ENCODE data around the gene TMEM52. TPM values are rescaled to one million over a fixed set of nuclear protein-coding genes. Genes with fewer than 3 reads are reported as not detected.

TMEM52 gene
- total RNA-seq, 1 experiment from 2014 or later = 1.3 TPM

- DNase-seq (ENCODE audit: low spot score) = no peak
Measured at GRCh38 chr1:1873186-1873585, 45.9 kb downstream of the TMEM52 start.

GRCh38 chr1:1872329-1872994, 46.6 kb downstream of the TMEM52 start:
- DNase-seq (ENCODE audit: low spot score) = no peak

GRCh38 chr1:1869469-1869868, 49.6 kb downstream of the TMEM52 start:
- DNase-seq (ENCODE audit: low spot score) = no peak

Other genes starting within 250 kb of the TMEM52 start
- 18.5 and 20.1 TPM in 2 replicates for gene SLC35E2B, start 226.5 kb downstream of the TMEM52 start, total RNA-seq (2014; rRNA removed; shearing (Covaris generic))
- gene CDK11A, start 194.9 kb downstream of the TMEM52 start, total RNA-seq (2014; rRNA removed; shearing (Covaris generic)) = 3.8 and 7.0 TPM in 2 replicates
- 27.4 and 36.7 TPM in 2 replicates for gene NADK, start 140.8 kb downstream of the TMEM52 start, total RNA-seq (2014; rRNA removed; shearing (Covaris generic))
- gene GNB1, start 28.2 kb downstream of the TMEM52 start, total RNA-seq (2014; rRNA removed; shearing (Covaris generic)) = 75.8 and 79.8 TPM in 2 replicates
- not detected in 2 replicates for gene CALML6, start 4.0 kb downstream of the TMEM52 start, total RNA-seq (2014; rRNA removed; shearing (Covaris generic))
- not detected in 2 replicates for gene CFAP74, start 84.5 kb upstream of the TMEM52 start, total RNA-seq (2014; rRNA removed; shearing (Covaris generic))
- gene GABRD, start 100.1 kb upstream of the TMEM52 start, total RNA-seq (2014; rRNA removed; shearing (Covaris generic)) = 2.1 TPM in 2 replicates
- gene PRKCZ, start 131.1 kb upstream of the TMEM52 start, total RNA-seq (2014; rRNA removed; shearing (Covaris generic)) = 8.9 and 11.4 TPM in 2 replicates